ENCODE results near the gene SPOCK1.

SPOCK1 gene

GRCh38 chr5:137199201-137199600, 299.9 kb downstream of the SPOCK1 start:
- no peaks in the 10 kb centered on the region for H3K27me3 ChIP-seq (ENCODE audit: insufficient read depth, low read depth)
- no peak overlapping the region for H3K4me3 ChIP-seq (IDR thresholded peaks at IDR 0.05; ENCODE audit: insufficient read depth, low read depth, low read length)
- no peaks in the 10 kb centered on the region for H3K36me3 ChIP-seq (ENCODE audit: insufficient read depth)
- no peaks in the 10 kb centered on the region for H3K4me1 ChIP-seq (ENCODE audit: low read depth, poor library complexity, severe bottlenecking)
- TF ChIP-seq, protein P1, sequence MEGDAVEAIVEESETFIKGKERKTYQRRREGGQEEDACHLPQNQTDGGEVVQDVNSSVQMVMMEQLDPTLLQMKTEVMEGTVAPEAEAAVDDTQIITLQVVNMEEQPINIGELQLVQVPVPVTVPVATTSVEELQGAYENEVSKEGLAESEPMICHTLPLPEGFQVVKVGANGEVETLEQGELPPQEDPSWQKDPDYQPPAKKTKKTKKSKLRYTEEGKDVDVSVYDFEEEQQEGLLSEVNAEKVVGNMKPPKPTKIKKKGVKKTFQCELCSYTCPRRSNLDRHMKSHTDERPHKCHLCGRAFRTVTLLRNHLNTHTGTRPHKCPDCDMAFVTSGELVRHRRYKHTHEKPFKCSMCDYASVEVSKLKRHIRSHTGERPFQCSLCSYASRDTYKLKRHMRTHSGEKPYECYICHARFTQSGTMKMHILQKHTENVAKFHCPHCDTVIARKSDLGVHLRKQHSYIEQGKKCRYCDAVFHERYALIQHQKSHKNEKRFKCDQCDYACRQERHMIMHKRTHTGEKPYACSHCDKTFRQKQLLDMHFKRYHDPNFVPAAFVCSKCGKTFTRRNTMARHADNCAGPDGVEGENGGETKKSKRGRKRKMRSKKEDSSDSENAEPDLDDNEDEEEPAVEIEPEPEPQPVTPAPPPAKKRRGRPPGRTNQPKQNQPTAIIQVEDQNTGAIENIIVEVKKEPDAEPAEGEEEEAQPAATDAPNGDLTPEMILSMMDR (conservative IDR thresholded peaks at IDR 0.05; ENCODE audit: low read depth, low read length): no peak
- no peak overlapping the region for H3K9ac ChIP-seq
- no peaks in the 10 kb centered on the region for H4K20me1 ChIP-seq (ENCODE audit: insufficient read depth)
- H3K79me2 ChIP-seq (ENCODE audit: insufficient read depth, low read depth): no peaks in the 10 kb centered on the region
- no peak overlapping the region for H3K4me2 ChIP-seq
- H2AFZ ChIP-seq (ENCODE audit: low read depth): no peak overlapping the region
- no peak overlapping the region for H3K27ac ChIP-seq

GRCh38 chr5:137195483-137195882, 303.6 kb downstream of the SPOCK1 start:
- Histone ChIP-seq H3K9ac (no peak overlapping the region), H3K27ac (no peak overlapping the region), H4K20me1 (ENCODE audit: insufficient read depth) (no peaks in the 10 kb centered on the region), H3K79me2 (ENCODE audit: insufficient read depth, low read depth) (no peaks in the 10 kb centered on the region), H3K4me3 (IDR thresholded peaks at IDR 0.05; ENCODE audit: insufficient read depth, low read depth, low read length) (no peak overlapping the region), H3K36me3 (ENCODE audit: insufficient read depth) (no peaks in the 10 kb centered on the region), H3K4me2 (no peak overlapping the region), H3K4me1 (ENCODE audit: low read depth, poor library complexity, severe bottlenecking) (no peaks in the 10 kb centered on the region), H2AFZ (ENCODE audit: low read depth) (no peak overlapping the region), H3K27me3 (ENCODE audit: insufficient read depth, low read depth) (no peaks in the 10 kb centered on the region)
- TF ChIP-seq, protein P1 (conservative IDR thresholded peaks at IDR 0.05; ENCODE audit: low read depth, low read length): no peak

DNA sequence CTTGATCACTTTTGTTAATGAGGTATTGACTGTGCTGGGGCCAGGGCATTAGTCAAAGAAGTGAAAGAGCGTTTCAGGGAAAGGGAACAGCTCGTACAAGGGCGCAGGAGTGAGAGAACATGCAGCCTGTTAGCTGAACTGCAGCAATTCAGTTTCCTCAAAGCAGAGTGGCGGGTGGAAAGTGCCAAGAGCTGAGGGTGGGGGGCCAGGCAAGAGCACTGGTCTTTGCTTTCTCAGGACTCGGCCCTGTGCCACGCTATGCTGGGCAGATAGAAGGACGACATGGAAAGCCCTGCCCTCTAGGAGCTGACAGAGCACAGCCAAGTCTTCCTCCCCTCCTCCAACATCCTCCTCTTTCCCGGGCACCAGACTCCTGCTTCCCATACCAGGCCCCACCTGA, 304.8 kb downstream of the SPOCK1 start:
- H2AFZ ChIP-seq (ENCODE audit: low read depth): no peak overlapping the region
- H3K4me1 ChIP-seq (ENCODE audit: low read depth, poor library complexity, severe bottlenecking): no peaks in the 10 kb centered on the region
- no peaks in the 10 kb centered on the region for H4K20me1 ChIP-seq (ENCODE audit: insufficient read depth)
- H3K9ac ChIP-seq: no peak overlapping the region
- no peaks in the 10 kb centered on the region for H3K36me3 ChIP-seq (ENCODE audit: insufficient read depth)
- no peak overlapping the region for H3K4me3 ChIP-seq (IDR thresholded peaks at IDR 0.05; ENCODE audit: insufficient read depth, low read depth, low read length)
- no peak overlapping the region for H3K4me2 ChIP-seq
- H3K27ac ChIP-seq: no peak overlapping the region
- TF ChIP-seq, protein P1 (conservative IDR thresholded peaks at IDR 0.05; ENCODE audit: low read depth, low read length): no peak
- no peaks in the 10 kb centered on the region for H3K27me3 ChIP-seq (ENCODE audit: insufficient read depth, low read depth)
- H3K79me2 ChIP-seq (ENCODE audit: insufficient read depth, low read depth): no peaks in the 10 kb centered on the region

GRCh38 chr5:137192293-137192743, 306.8 kb downstream of the SPOCK1 start:
- no peaks in the 10 kb centered on the region for H3K4me1 ChIP-seq (ENCODE audit: low read depth, poor library complexity, severe bottlenecking)
- no peak overlapping the region for H3K9ac ChIP-seq
- no peak overlapping the region for H2AFZ ChIP-seq (ENCODE audit: low read depth)
- H3K79me2 ChIP-seq (ENCODE audit: insufficient read depth, low read depth): no peaks in the 10 kb centered on the region
- TF ChIP-seq, protein P1 (conservative IDR thresholded peaks at IDR 0.05; ENCODE audit: low read depth, low read length): no peak
- H3K27ac ChIP-seq: no peak overlapping the region
- H3K4me3 ChIP-seq (IDR thresholded peaks at IDR 0.05; ENCODE audit: insufficient read depth, low read depth, low read length): no peak overlapping the region
- H4K20me1 ChIP-seq (ENCODE audit: insufficient read depth): no peaks in the 10 kb centered on the region
- H3K36me3 ChIP-seq (ENCODE audit: insufficient read depth): no peaks in the 10 kb centered on the region
- no peaks in the 10 kb centered on the region for H3K27me3 ChIP-seq (ENCODE audit: insufficient read depth, low read depth)
- no peak overlapping the region for H3K4me2 ChIP-seq
